Astrocyte (in vitro differentiated cells and primary cell): ENCODE results near the gene RPL12. TPM values are rescaled to one million over a fixed set of nuclear protein-coding genes. Genes with fewer than 3 reads are reported as not detected.

Experiments
- DNase-seq: peaks from one replicate; pipeline ENCODE4 v3.0.0-alpha.2; 2010; ENCODE audit warnings: low read depth
- FAIRE-seq: peaks from 2 replicates; lab custom pipeline; 2011; peaks lifted over from hg19 to GRCh38; lab: Jason Lieb, UNC
- H2AFZ ChIP-seq: 2 replicates; pipeline ENCODE4 v1.6.0; 2012; ENCODE audit warnings: low read depth, low read length, inconsistent platforms
- H3K27ac ChIP-seq: 2 replicates; pipeline ENCODE4 v1.5.1; 2011; ENCODE audit warnings: low read depth, low read length, inconsistent platforms
- H3K27me3 ChIP-seq: 2 replicates; pipeline ENCODE4 v1.6.0; 2011; ENCODE audit warnings: low read length, inconsistent platforms; ENCODE audit not compliant: insufficient read depth
- H3K36me3 ChIP-seq: 2 replicates; pipeline ENCODE4 v1.5.1; 2011; ENCODE audit warnings: low read length, inconsistent platforms; ENCODE audit not compliant: insufficient read depth
- H3K4me1 ChIP-seq: 2 replicates; pipeline ENCODE4 v1.5.1; 2011; ENCODE audit warnings: low read length, inconsistent platforms; ENCODE audit not compliant: insufficient read depth
- H3K4me2 ChIP-seq: 2 replicates; pipeline ENCODE4 v1.6.0; 2012; ENCODE audit warnings: low read length, inconsistent platforms
- H3K4me3 ChIP-seq: 2 replicates; pipeline ENCODE4 v1.5.1; 2011; ENCODE audit warnings: low read depth, mild to moderate bottlenecking, low read length, inconsistent platforms; ENCODE audit not compliant: insufficient read depth
- H3K79me2 ChIP-seq: 2 replicates; pipeline ENCODE4 v1.6.0; 2012; ENCODE audit warnings: mild to moderate bottlenecking, low read length, inconsistent platforms; ENCODE audit not compliant: insufficient read depth
- H3K9ac ChIP-seq: 2 replicates; pipeline ENCODE4 v1.6.0; 2012; ENCODE audit warnings: mild to moderate bottlenecking, low read length, inconsistent platforms
- H3K9me3 ChIP-seq: 2 replicates; pipeline ENCODE4 v1.5.1; 2012; ENCODE audit warnings: low read depth, mild to moderate bottlenecking, low read length, inconsistent platforms; ENCODE audit not compliant: insufficient read depth
- H4K20me1 ChIP-seq: 2 replicates; pipeline ENCODE4 v1.6.0; 2012; ENCODE audit warnings: low read length, inconsistent platforms; ENCODE audit not compliant: insufficient read depth
- H3K27ac Mint-ChIP-seq: one replicate; pipeline ENCODE4 v1.8.0; 2021; ENCODE audit warnings: mild to moderate bottlenecking, mixed read lengths; ENCODE audit not compliant: unreplicated experiment
- H3K27me3 Mint-ChIP-seq: one replicate; pipeline ENCODE4 v1.8.0; 2021; ENCODE audit warnings: low read depth, mixed read lengths; ENCODE audit not compliant: unreplicated experiment
- H3K36me3 Mint-ChIP-seq: one replicate; pipeline ENCODE4 v1.8.0; 2021; ENCODE audit warnings: low read depth, mixed read lengths; ENCODE audit not compliant: unreplicated experiment
- H3K4me1 Mint-ChIP-seq: one replicate; pipeline ENCODE4 v1.8.0; 2021; ENCODE audit warnings: low read depth, mixed read lengths; ENCODE audit not compliant: unreplicated experiment
- H3K4me3 Mint-ChIP-seq: one replicate; pipeline ENCODE4 v1.8.0; 2021; ENCODE audit warnings: mild to moderate bottlenecking, moderate library complexity, mixed read lengths; ENCODE audit not compliant: unreplicated experiment
- H3K9me3 Mint-ChIP-seq: one replicate; pipeline ENCODE4 v1.8.0; 2021; ENCODE audit warnings: mild to moderate bottlenecking, mixed read lengths; ENCODE audit not compliant: unreplicated experiment
- CTCF ChIP-seq: IDR thresholded peaks from 2 replicates; pipeline ENCODE4 v1.5.1; 2011; ENCODE audit warnings: low read depth, mild to moderate bottlenecking, inconsistent platforms, low read length, moderate library complexity; ENCODE audit not compliant: insufficient read depth
- EZH2 ChIP-seq: IDR thresholded peaks from 2 replicates; pipeline ENCODE4 v1.6.1; 2012; ENCODE audit warnings: mild to moderate bottlenecking, low read length, inconsistent platforms; ENCODE audit not compliant: insufficient read depth
- total RNA-seq: library from RNA; stranded (reverse); gene quantifications from 2 replicates; pipeline ENCODE4 v1.2.1, GENCODE V29; 2021

RPL12 gene
- total RNA-seq, 1 donor from 2014 or later = 1,189 TPM

GRCh38 chr9:127451858-127452656 is 851 bp upstream of the RPL12 start:
- H3K27ac Mint-ChIP-seq = peak overlapping the region; percentile 98
- Histone ChIP-seq H3K4me2 (peak overlapping the region; percentile 92), H3K4me1 (peaks cover 27% of the 10 kb centered on the region), H2AFZ (peak overlapping the region; percentile 89), H3K27me3 (no peaks in the 10 kb centered on the region), H3K4me3 (peak overlapping the region; percentile 78), H4K20me1 (peaks cover 40% of the 10 kb centered on the region), H3K9me3 (no peaks in the 10 kb centered on the region), H3K36me3 (peaks cover 34% of the 10 kb centered on the region), H3K27ac (peak overlapping the region; percentile 72), H3K9ac (peak overlapping the region; percentile 96), H3K79me2 (peaks cover 42% of the 10 kb centered on the region)
- DNase-seq (peak; percentile 29), FAIRE-seq (no peak)
- peak overlapping the region; percentile 99 for H3K4me3 Mint-ChIP-seq
- peaks cover 49% of the 10 kb centered on the region for H3K36me3 Mint-ChIP-seq
- peaks cover 6% of the 10 kb centered on the region for H3K9me3 Mint-ChIP-seq
- TF ChIP-seq CTCF = no peak
- TF ChIP-seq EZH2 = no peak
- H3K4me1 Mint-ChIP-seq = peaks cover 19% of the 10 kb centered on the region
- no peaks in the 10 kb centered on the region for H3K27me3 Mint-ChIP-seq

GRCh38 chr9:127451608-127451857 is 327 bp upstream of the RPL12 start:
- Histone ChIP-seq H2AFZ (peak overlapping the region; percentile 89), H3K4me3 (peak overlapping the region; percentile 78), H4K20me1 (peaks cover 45% of the 10 kb centered on the region), H3K9me3 (no peaks in the 10 kb centered on the region), H3K27ac (peak overlapping the region; percentile 72), H3K9ac (peak overlapping the region; percentile 96), H3K4me1 (peaks cover 27% of the 10 kb centered on the region), H3K36me3 (peaks cover 39% of the 10 kb centered on the region), H3K27me3 (no peaks in the 10 kb centered on the region), H3K4me2 (peak overlapping the region; percentile 92), H3K79me2 (peaks cover 42% of the 10 kb centered on the region)
- Mint-ChIP-seq H3K4me3 (peak overlapping the region; percentile 99), H3K4me1 (peaks cover 21% of the 10 kb centered on the region), H3K9me3 (peaks cover 6% of the 10 kb centered on the region), H3K27me3 (no peaks in the 10 kb centered on the region), H3K27ac (peak overlapping the region; percentile 98), H3K36me3 (peaks cover 50% of the 10 kb centered on the region)
- FAIRE-seq (no peak), DNase-seq (no peak)
- no peak for TF ChIP-seq CTCF

GRCh38 chr9:127450243-127450760 is 904 bp downstream of the RPL12 start:
- peak overlapping the region; percentile 98 for H3K27ac Mint-ChIP-seq
- FAIRE-seq = no peak
- H3K4me1 Mint-ChIP-seq = peaks cover 21% of the 10 kb centered on the region
- Histone ChIP-seq H3K9me3 (peaks cover 11% of the 10 kb centered on the region), H3K79me2 (peaks cover 42% of the 10 kb centered on the region), H3K36me3 (peaks cover 46% of the 10 kb centered on the region), H3K4me2 (peak overlapping the region; percentile 92), H3K27me3 (no peaks in the 10 kb centered on the region), H3K27ac (peak overlapping the region; percentile 72), H3K9ac (peak overlapping the region; percentile 96), H3K4me1 (peaks cover 27% of the 10 kb centered on the region), H4K20me1 (peaks cover 57% of the 10 kb centered on the region), H3K4me3 (peak overlapping the region; percentile 78), H2AFZ (no peak overlapping the region)
- no peak for DNase-seq
- H3K9me3 Mint-ChIP-seq = peaks cover 9% of the 10 kb centered on the region
- peak overlapping the region; percentile 99 for H3K4me3 Mint-ChIP-seq
- H3K27me3 Mint-ChIP-seq = no peaks in the 10 kb centered on the region
- H3K36me3 Mint-ChIP-seq = peaks cover 57% of the 10 kb centered on the region
- TF ChIP-seq CTCF (no peak), EZH2 (no peak)
